IPS-NIHi11 (cell line): Measurements from ENCODE around the gene PNPO.
"Not testable (repeated sequence)": the region's sequence is repeated elsewhere in the genome, so short reads cannot be mapped to it uniquely, and the experiment has no call there.

Experiments
- DNase-seq: peaks from one replicate; pipeline ENCODE4 v3.0.0; 2012; ENCODE audit warnings: mixed read lengths, low spot score

Gene PNPO

GRCh38 chr17:47918006-47918405, 23.4 kb upstream of the PNPO start:
- no peak for DNase-seq

- DNase-seq: no peak
Measured at GRCh38 chr17:47918991-47919390, 22.4 kb upstream of the PNPO start.

- DNase-seq: not testable (repeated sequence)
Measured at GRCh38 chr17:47919889-47920288, 21.5 kb upstream of the PNPO start.

GRCh38 chr17:47924785-47925677, 16.3 kb upstream of the PNPO start:
- no peak for DNase-seq

- no peak for DNase-seq
Measured at GRCh38 chr17:47925678-47925988, 15.7 kb upstream of the PNPO start.

GRCh38 chr17:47927821-47928400, 13.5 kb upstream of the PNPO start:
- DNase-seq: no peak

GRCh38 chr17:47928415-47928814, 13.0 kb upstream of the PNPO start:
- no peak for DNase-seq

GRCh38 chr17:47929218-47930000, 12.0 kb upstream of the PNPO start:
- no peak for DNase-seq

GRCh38 chr17:47931848-47932247, 9.5 kb upstream of the PNPO start:
- no peak for DNase-seq

- DNase-seq: no peak
Measured at GRCh38 chr17:47934856-47935255, 6.5 kb upstream of the PNPO start.

- not testable (repeated sequence) for DNase-seq
Measured at GRCh38 chr17:47935468-47935867, 5.9 kb upstream of the PNPO start.

GRCh38 chr17:47935961-47936360, 5.4 kb upstream of the PNPO start:
- no peak for DNase-seq

GRCh38 chr17:47937941-47938340, 3.4 kb upstream of the PNPO start:
- no peak for DNase-seq

- DNase-seq: no peak
Measured at GRCh38 chr17:47942096-47942510, 732 bp downstream of the PNPO start.

- no peak for DNase-seq
Measured at GRCh38 chr17:47942568-47942967, 1.2 kb downstream of the PNPO start.

GRCh38 chr17:47945080-47945479, 3.7 kb downstream of the PNPO start:
- no peak for DNase-seq

GRCh38 chr17:47945529-47946508, 4.4 kb downstream of the PNPO start:
- DNase-seq: no peak

GRCh38 chr17:47946516-47946915, 5.1 kb downstream of the PNPO start:
- no peak for DNase-seq

- DNase-seq: peak; percentile 88
Measured at GRCh38 chr17:47946929-47947397, 5.6 kb downstream of the PNPO start.

GRCh38 chr17:47948706-47949196, 7.4 kb downstream of the PNPO start:
- DNase-seq: no peak

- peak; percentile 84 for DNase-seq
Measured at GRCh38 chr17:47949197-47949759, 7.9 kb downstream of the PNPO start.
